ENCODE data around the gene NAALADL2.

GRCh38 chr3:175404027-175404426, 544.9 kb downstream of the NAALADL2 start:
- TF ChIP-seq EZH2 (IDR thresholded peaks at IDR 0.05) (no peak), POLR2AphosphoS5 (IDR thresholded peaks at IDR 0.05; ENCODE audit: borderline replicate concordance, low read depth, low read length) (no peak)
